Measurements from ENCODE around the gene ARFGAP2.

DNA sequence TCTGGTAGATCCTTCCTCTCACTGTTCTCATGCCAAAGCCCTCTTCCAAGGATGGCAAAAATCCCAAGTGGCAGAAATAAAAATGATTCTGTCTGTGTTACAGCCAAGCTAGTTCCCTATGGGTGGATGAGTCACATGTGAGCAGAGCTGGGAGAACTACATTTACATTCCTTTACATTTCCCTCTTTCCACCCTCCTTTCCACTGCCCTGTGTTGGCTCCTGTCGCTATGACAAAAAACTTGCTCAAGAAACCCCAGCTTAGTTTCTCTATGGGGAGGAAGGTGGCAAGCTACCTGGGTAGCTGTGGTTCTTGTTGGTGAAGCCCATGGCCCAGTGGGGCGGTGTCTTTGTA, 27.9 kb upstream of the ARFGAP2 start:
- TF ChIP-seq POLR2AphosphoS5 (IDR thresholded peaks at IDR 0.05; ENCODE audit: borderline replicate concordance, low read depth, low read length) (no peak), EZH2 (IDR thresholded peaks at IDR 0.05) (no peak), FOXP2 (optimal IDR thresholded peaks at IDR 0.05; ENCODE audit: control extremely low read depth, extremely low read length, insufficient read depth) (no peak)
